ENCODE results near the gene RAX.

Gene RAX

GRCh38 chr18:59246796-59247195 is 26.5 kb downstream of the RAX start:
- H3K9me3 Mint-ChIP-seq, result no peaks in the 10 kb centered on the region
- H3K4me3 Mint-ChIP-seq, result no peak overlapping the region
- no peaks in the 10 kb centered on the region for H3K36me3 Mint-ChIP-seq (ENCODE audit: low read depth)
- H3K27me3 Mint-ChIP-seq, result peaks cover 26% of the 10 kb centered on the region
- intact Hi-C loops (cut with micrococcal nuclease), result no loop called here
- no peaks in the 10 kb centered on the region for H3K4me1 Mint-ChIP-seq (ENCODE audit: low read depth)
- H3K27ac Mint-ChIP-seq, result no peak overlapping the region

- H3K9me3 Mint-ChIP-seq, result no peaks in the 10 kb centered on the region
- intact Hi-C loops (cut with micrococcal nuclease), result no loop called here
- no peaks in the 10 kb centered on the region for H3K4me1 Mint-ChIP-seq (ENCODE audit: low read depth)
- H3K4me3 Mint-ChIP-seq, result no peak overlapping the region
- H3K36me3 Mint-ChIP-seq (ENCODE audit: low read depth), result no peaks in the 10 kb centered on the region
- H3K27me3 Mint-ChIP-seq, result peaks cover 14% of the 10 kb centered on the region
- no peak overlapping the region for H3K27ac Mint-ChIP-seq
Measured at GRCh38 chr18:59242906-59243305, 30.3 kb downstream of the RAX start.

GRCh38 chr18:59239642-59240041 is 33.6 kb downstream of the RAX start:
- Mint-ChIP-seq H3K36me3 (ENCODE audit: low read depth) (no peaks in the 10 kb centered on the region), H3K27me3 (peaks cover 5% of the 10 kb centered on the region), H3K27ac (no peak overlapping the region), H3K4me1 (ENCODE audit: low read depth) (no peaks in the 10 kb centered on the region), H3K9me3 (no peaks in the 10 kb centered on the region), H3K4me3 (no peak overlapping the region)
- intact Hi-C loops (cut with micrococcal nuclease), result no loop called here

GRCh38 chr18:59238385-59238784 is 34.9 kb downstream of the RAX start:
- H3K4me1 Mint-ChIP-seq (ENCODE audit: low read depth), result no peaks in the 10 kb centered on the region
- no peak overlapping the region for H3K4me3 Mint-ChIP-seq
- H3K36me3 Mint-ChIP-seq (ENCODE audit: low read depth), result no peaks in the 10 kb centered on the region
- H3K9me3 Mint-ChIP-seq, result no peaks in the 10 kb centered on the region
- peaks cover 3% of the 10 kb centered on the region for H3K27me3 Mint-ChIP-seq
- intact Hi-C loops (cut with micrococcal nuclease), result no loop called here
- no peak overlapping the region for H3K27ac Mint-ChIP-seq

GRCh38 chr18:59233017-59233410 is 40.2 kb downstream of the RAX start:
- H3K9me3 Mint-ChIP-seq, result no peaks in the 10 kb centered on the region
- intact Hi-C loops (cut with micrococcal nuclease), result no loop called here
- no peak overlapping the region for H3K27ac Mint-ChIP-seq
- H3K27me3 Mint-ChIP-seq, result peaks cover 2% of the 10 kb centered on the region
- no peaks in the 10 kb centered on the region for H3K4me1 Mint-ChIP-seq (ENCODE audit: low read depth)
- no peak overlapping the region for H3K4me3 Mint-ChIP-seq
- no peaks in the 10 kb centered on the region for H3K36me3 Mint-ChIP-seq (ENCODE audit: low read depth)

- intact Hi-C loops (cut with micrococcal nuclease), result no loop called here
- H3K36me3 Mint-ChIP-seq (ENCODE audit: low read depth), result no peaks in the 10 kb centered on the region
- H3K27me3 Mint-ChIP-seq, result peaks cover 2% of the 10 kb centered on the region
- no peak overlapping the region for H3K4me3 Mint-ChIP-seq
- no peak overlapping the region for H3K27ac Mint-ChIP-seq
- H3K4me1 Mint-ChIP-seq (ENCODE audit: low read depth), result no peaks in the 10 kb centered on the region
- no peaks in the 10 kb centered on the region for H3K9me3 Mint-ChIP-seq
Measured at GRCh38 chr18:59232309-59233016, 40.8 kb downstream of the RAX start.

GRCh38 chr18:59231877-59232276 is 41.4 kb downstream of the RAX start:
- H3K27ac Mint-ChIP-seq, result no peak overlapping the region
- intact Hi-C loops (cut with micrococcal nuclease), result no loop called here
- H3K4me3 Mint-ChIP-seq, result no peak overlapping the region
- no peaks in the 10 kb centered on the region for H3K9me3 Mint-ChIP-seq
- peaks cover 3% of the 10 kb centered on the region for H3K27me3 Mint-ChIP-seq
- no peaks in the 10 kb centered on the region for H3K36me3 Mint-ChIP-seq (ENCODE audit: low read depth)
- H3K4me1 Mint-ChIP-seq (ENCODE audit: low read depth), result no peaks in the 10 kb centered on the region

- intact Hi-C loops (cut with micrococcal nuclease), result no loop called here
- Mint-ChIP-seq H3K36me3 (ENCODE audit: low read depth) (no peaks in the 10 kb centered on the region), H3K4me3 (no peak overlapping the region), H3K4me1 (ENCODE audit: low read depth) (no peaks in the 10 kb centered on the region), H3K27me3 (peaks cover 6% of the 10 kb centered on the region), H3K27ac (no peak overlapping the region), H3K9me3 (no peaks in the 10 kb centered on the region)
Measured at GRCh38 chr18:59231114-59231513, 42.1 kb downstream of the RAX start.

GRCh38 chr18:59229701-59230443 is 43.4 kb downstream of the RAX start:
- H3K27ac Mint-ChIP-seq, result no peak overlapping the region
- H3K9me3 Mint-ChIP-seq, result no peaks in the 10 kb centered on the region
- intact Hi-C loops (cut with micrococcal nuclease), result no loop called here
- H3K36me3 Mint-ChIP-seq (ENCODE audit: low read depth), result no peaks in the 10 kb centered on the region
- no peaks in the 10 kb centered on the region for H3K4me1 Mint-ChIP-seq (ENCODE audit: low read depth)
- peaks cover 11% of the 10 kb centered on the region for H3K27me3 Mint-ChIP-seq
- no peak overlapping the region for H3K4me3 Mint-ChIP-seq

GRCh38 chr18:59229191-59229590 is 44.1 kb downstream of the RAX start:
- intact Hi-C loops (cut with micrococcal nuclease), result no loop called here
- Mint-ChIP-seq H3K4me1 (ENCODE audit: low read depth) (no peaks in the 10 kb centered on the region), H3K36me3 (ENCODE audit: low read depth) (no peaks in the 10 kb centered on the region), H3K9me3 (no peaks in the 10 kb centered on the region), H3K4me3 (no peak overlapping the region), H3K27me3 (peaks cover 11% of the 10 kb centered on the region), H3K27ac (no peak overlapping the region)

- Mint-ChIP-seq H3K27me3 (peaks cover 11% of the 10 kb centered on the region), H3K4me1 (ENCODE audit: low read depth) (no peaks in the 10 kb centered on the region), H3K27ac (no peak overlapping the region), H3K4me3 (no peak overlapping the region), H3K36me3 (ENCODE audit: low read depth) (no peaks in the 10 kb centered on the region), H3K9me3 (no peaks in the 10 kb centered on the region)
- intact Hi-C loops (cut with micrococcal nuclease), result no loop called here
Measured at GRCh38 chr18:59228351-59228750, 44.9 kb downstream of the RAX start.

GRCh38 chr18:59222341-59222740 is 50.9 kb downstream of the RAX start:
- intact Hi-C loops (cut with micrococcal nuclease), result no loop called here
- Mint-ChIP-seq H3K4me1 (ENCODE audit: low read depth) (no peaks in the 10 kb centered on the region), H3K27ac (no peak overlapping the region), H3K36me3 (ENCODE audit: low read depth) (no peaks in the 10 kb centered on the region), H3K4me3 (no peak overlapping the region), H3K9me3 (no peaks in the 10 kb centered on the region), H3K27me3 (peaks cover 59% of the 10 kb centered on the region)

GRCh38 chr18:59220784-59221765 is 52.2 kb downstream of the RAX start:
- Mint-ChIP-seq H3K4me1 (ENCODE audit: low read depth) (no peaks in the 10 kb centered on the region), H3K9me3 (no peaks in the 10 kb centered on the region), H3K27ac (no peak overlapping the region), H3K4me3 (no peak overlapping the region), H3K36me3 (ENCODE audit: low read depth) (no peaks in the 10 kb centered on the region), H3K27me3 (peaks cover 58% of the 10 kb centered on the region)
- intact Hi-C loops (cut with micrococcal nuclease), result no loop called here
